AG08395 (cell line): ENCODE data around the gene CCDC15.
A peak's percentile ranks its signal among the peaks of the same experiment; 100 is the strongest.
"Not testable (repeated sequence)": the region's sequence is repeated elsewhere in the genome, so short reads cannot be mapped to it uniquely, and the experiment has no call there.

Source experiments
- DNase-seq: peaks from one replicate; pipeline ENCODE4 v3.0.0; 2012; ENCODE audit warnings: mixed read lengths, low spot score

The CCDC15 gene

DNA sequence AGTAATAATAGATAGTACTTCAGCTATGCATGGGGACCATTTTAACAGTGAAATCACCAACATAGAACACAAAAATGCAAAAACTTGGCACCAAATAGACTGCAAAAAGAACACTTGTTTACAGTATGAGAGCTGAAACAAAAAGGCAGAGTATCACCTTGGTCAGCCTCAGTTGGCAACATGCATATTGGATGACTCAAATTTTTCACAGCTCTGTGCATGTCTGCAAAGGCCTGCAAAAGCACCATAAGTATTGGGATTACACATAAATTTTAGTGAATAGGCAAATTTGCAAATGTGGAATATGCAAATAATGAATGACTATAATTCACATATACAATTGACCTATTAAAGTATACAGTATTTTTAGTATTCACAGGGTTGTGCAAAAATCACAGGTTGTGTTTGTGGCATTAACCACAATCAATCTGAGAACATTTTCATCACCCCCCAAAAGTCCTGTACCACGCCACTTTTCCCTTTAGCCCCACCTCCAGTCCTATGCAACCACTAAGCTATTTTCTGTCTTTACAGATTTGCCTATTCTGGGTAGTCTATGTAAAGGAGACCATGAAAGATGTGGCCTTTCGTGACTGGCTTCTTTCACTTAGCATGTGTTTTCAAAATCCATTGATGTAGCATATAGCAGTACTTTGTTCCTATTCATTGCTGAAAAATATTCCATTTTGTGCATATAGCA lies 47.2 kb downstream of the CCDC15 start:
- no peak for DNase-seq

GRCh38 chr11:125001849-125002248 lies 47.8 kb downstream of the CCDC15 start:
- no peak for DNase-seq

DNA sequence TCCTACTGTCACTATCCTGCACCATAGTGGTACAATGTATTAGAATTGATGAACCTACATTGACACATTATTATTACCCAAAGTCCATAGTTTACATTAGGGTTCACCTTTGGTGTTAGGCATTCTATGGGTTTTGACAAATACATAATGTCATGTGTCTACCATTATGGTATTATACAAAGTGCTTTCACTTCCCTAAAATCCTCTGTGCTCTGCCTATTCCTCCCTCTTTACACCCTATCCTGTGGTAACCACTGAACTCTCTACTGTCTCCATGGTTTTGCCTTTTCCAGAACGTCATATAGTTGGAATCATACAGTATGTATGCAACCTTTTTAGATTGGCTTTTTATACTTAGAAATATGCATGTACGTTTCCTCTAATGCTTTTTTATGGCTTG lies 51.5 kb downstream of the CCDC15 start:
- no peak for DNase-seq

DNA sequence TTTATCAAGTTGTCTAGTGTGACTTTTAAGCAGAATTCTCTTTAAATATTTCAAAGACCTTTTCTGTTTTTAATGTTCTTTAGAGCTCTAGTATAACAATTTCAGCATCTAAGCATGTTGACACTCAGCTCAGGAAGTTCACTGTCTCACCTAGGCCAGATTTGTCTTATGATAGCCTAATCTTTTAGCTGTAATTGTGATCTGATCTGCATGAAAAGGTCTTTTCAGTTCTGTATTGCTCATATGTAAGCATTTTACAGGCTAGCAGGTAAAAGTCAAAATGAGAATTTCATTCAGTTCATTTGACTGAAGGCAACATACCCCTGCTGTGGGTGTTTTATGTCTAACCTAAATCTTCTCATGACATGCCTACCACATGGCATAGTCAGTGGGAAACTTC lies 62.4 kb downstream of the CCDC15 start:
- DNase-seq = no peak

- DNase-seq = no peak
Measured at GRCh38 chr11:125020342-125020741, 66.3 kb downstream of the CCDC15 start.

DNA sequence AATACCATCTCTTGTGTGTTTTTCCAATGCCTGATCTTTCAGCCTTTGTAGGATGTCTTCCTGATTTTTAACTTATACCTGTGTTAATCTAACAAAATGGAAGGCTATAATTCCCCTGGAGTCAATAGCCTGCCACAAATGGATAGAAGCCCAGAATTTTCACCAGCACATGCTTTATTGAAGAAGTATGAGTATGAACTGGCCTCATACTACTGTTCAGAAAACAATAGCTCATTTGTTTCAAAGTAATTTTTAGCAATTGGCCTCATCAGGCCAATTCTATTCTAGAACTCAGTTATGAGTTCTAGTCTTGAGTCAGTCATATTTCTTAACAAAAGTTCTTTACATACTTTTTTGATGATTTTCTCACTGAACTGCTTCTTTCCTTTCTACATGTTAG lies 68.5 kb downstream of the CCDC15 start:
- no peak for DNase-seq

DNA sequence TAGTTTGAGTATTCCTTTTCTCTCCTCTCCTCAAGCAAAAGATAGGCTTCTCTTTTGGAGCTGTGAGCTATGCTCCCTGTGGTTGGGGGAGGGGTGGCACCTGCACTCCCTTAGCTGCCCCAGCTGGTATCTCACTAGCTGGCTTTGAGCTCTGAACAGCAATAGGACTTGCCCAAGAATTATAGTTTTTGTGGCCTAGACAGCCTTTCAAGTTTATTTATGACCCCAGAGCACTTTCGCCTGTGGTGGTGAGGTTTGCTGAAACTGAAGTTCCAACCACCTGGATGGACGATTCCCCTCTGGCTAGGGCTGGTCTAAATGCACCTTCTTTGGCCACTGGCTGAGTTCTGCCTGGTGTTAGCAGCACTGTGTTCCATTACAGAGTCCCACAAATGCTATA lies 72.0 kb downstream of the CCDC15 start:
- DNase-seq = no peak

DNA sequence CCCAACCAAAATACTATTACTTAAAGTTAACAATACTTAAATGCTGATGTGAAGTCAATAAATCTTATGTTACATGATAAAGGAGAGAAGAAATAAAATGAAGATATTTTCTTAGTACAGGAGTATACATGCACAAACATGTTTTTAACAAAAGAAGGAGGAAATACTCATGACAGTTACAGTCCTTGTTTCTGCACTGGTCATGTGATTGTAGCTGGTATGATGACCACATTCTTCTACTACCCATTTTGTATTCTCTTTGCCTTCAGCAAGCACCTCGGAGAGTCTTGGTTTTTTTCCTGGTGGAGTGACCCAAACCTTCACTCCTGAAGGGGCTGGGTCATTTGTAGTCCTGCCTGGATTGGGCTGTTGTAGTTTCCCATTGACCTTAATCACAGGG lies 75.4 kb downstream of the CCDC15 start:
- DNase-seq = not testable (repeated sequence)

- peak; percentile 74 for DNase-seq
Measured at GRCh38 chr11:125036933-125037332, 82.9 kb downstream of the CCDC15 start.

- DNase-seq = no peak
Measured at GRCh38 chr11:125049164-125049792, 95.3 kb downstream of the CCDC15 start.

DNA sequence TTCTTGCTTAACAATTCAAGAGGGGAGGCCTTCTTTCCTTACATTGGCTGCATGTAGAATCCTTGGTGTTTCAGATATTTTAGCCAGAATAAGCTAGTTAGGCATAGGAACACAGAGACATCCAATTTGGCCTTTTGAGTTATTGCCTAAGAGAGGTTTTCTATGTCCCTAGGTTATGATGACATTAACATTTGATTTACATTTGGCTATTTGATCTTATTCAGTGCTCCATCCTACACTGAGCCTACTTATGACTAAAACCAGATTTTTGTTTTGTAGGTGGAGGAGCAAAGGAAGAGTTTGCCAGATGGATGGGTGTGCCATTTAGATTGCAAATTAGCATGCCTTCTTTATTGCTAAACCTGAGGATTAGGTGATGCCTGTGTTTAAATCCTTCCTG lies 98.0 kb downstream of the CCDC15 start:
- DNase-seq = no peak

- no peak for DNase-seq
Measured at GRCh38 chr11:125053167-125053566, 99.2 kb downstream of the CCDC15 start.

- no peak for DNase-seq
Measured at GRCh38 chr11:125055107-125055715, 101.2 kb downstream of the CCDC15 start.

DNA sequence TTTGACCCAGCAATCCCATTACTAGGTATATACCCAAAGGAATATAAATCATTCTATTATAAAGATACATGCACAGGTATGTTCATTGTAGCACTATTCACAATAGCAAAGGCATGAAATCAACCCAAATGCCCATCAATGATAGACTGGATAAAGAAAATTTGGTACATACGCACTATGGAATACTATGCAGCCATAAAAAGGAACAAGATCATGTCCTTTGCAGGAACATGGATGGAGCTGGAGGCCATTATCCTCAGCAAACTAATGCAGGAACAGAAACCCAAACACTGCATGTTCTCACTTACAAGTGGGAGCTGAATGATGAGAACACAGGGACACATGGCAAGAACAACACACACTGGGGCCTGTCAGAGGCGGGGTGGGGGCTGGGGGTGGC lies 102.1 kb downstream of the CCDC15 start:
- DNase-seq = not testable (repeated sequence)

DNA sequence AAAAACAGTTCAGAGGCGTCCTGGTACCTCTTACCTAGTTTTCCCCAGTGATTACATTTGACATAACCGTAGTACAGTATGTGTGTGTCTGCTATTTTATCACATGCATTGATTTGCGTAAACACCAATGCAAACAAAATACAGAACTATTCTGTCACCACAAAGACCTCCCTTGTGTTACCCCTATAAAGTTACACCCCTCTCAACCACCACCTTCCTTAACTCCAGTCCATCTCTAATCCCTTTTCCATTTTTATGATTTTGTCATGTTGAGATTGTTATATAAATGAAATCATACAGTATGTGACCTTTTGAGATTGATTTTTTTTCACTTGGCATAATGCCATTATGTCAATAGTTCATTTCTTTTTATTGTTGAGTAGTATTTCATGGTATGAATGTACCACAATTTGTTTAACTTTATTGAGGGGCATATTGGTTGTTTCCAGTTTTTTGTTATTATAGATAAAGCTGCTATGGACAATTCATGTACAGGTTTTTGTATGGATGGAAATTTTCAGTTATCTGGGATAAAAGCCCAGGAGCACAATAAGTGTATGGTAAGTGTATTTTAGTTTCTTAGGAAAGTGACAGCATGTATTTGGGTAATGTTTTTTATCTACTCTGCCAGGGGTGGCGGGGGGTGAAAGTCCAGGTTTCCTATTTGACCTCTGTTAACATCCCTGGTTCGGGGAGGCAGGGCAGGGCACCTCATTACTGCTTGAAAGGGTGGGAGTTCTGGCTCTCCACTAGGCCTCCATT lies 103.1 kb downstream of the CCDC15 start:
- no peak for DNase-seq

- no peak for DNase-seq
Measured at GRCh38 chr11:125057693-125058016, 103.7 kb downstream of the CCDC15 start.

DNA sequence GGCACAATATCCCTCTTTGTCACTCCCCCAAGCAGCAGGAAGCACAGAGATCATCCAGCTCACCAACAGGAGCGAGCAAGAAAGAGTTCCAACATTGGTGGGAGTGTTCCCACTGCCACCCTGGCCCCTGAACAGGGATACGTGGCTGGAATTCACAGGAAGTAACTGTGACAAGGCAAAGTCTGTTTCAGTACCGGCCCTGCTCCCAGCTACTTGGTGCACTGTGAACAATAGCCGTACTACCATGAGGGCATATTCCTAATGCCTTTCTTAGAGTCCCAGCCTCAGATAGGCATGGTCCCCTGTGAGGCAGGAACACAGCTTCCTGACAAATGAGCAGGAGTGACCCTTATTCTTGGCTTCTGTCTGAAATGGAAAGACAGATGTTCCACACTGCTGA lies 107.3 kb downstream of the CCDC15 start:
- DNase-seq = no peak

- DNase-seq = no peak
Measured at GRCh38 chr11:125062218-125062930, 108.4 kb downstream of the CCDC15 start.

DNA sequence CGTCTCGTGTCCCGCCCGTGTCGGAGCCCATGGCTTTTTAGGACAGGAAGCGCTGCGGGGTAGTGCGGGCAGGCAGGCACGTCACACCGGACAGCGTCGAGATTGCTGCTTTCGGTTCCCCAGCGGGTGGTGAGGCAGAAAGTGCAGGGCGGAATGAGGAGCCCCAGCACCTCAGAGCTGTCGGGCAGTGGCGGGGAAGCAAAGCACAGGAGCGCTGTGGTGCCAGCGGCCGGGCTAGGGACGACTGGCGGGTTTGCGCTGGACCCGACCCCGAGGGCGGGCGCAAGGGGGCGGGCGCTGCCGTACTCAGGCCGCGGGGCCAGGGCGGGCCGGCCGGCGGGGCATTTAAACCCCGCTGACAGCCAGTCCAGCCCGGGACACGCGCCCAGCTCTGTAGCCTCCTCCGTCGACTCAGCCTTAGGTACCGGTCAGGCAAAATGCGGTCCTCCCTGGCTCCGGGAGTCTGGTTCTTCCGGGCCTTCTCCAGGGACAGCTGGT lies 109.0 kb downstream of the CCDC15 start, which contains the start of gene SLC37A2:
Gene SLC37A2, plus strand, starts transcription at position 375 of the 498 bp plus-strand sequence. Its CDS starts 63 bp downstream, at position 438.
- peak; percentile 87 for DNase-seq

GRCh38 chr11:125063429-125064043 lies 109.5 kb downstream of the CCDC15 start:
- DNase-seq = no peak

DNA sequence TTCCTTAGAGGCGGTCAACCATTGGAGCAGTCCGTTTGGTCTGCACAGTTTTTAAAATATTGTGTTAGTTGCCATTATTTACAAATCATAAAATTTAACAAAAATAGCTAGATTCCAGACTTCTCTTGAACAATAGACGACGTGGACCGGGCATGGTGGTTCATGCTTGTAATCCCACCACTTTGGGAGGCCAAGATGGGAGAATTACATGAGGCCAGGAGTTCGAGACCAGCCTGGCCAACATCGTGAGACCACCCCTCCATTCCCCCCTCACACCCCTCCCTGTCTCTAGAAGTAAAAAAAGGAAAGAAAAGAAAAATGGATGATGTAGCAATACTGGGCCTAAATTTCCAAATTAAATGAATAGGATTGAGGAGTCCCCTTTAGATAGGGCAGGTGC lies 110.1 kb downstream of the CCDC15 start:
- DNase-seq = no peak
